ENCODE data around the gene MGMT. TPM values are rescaled to one million over a fixed set of nuclear protein-coding genes. Genes with fewer than 3 reads are reported as not detected.

Gene MGMT
- total RNA-seq, 1 donor from 2014 or later: 19.4 TPM

GRCh38 chr10:129758207-129759021, 291.4 kb downstream of the MGMT start:
- DNase-seq (ENCODE audit: low spot score): peak; percentile 7

GRCh38 chr10:129759214-129760002, 292.4 kb downstream of the MGMT start:
- peak; percentile 1 for DNase-seq (ENCODE audit: low spot score)

GRCh38 chr10:129760003-129760315, 292.9 kb downstream of the MGMT start:
- DNase-seq (ENCODE audit: low spot score): no peak

- no peak for DNase-seq (ENCODE audit: low spot score)
Observed at GRCh38 chr10:129760416-129760815, 293.4 kb downstream of the MGMT start.

GRCh38 chr10:129761197-129761972, 294.3 kb downstream of the MGMT start:
- no peak for DNase-seq (ENCODE audit: low spot score)

GRCh38 chr10:129761981-129762956, 295.2 kb downstream of the MGMT start:
- no peak for DNase-seq (ENCODE audit: low spot score)

GRCh38 chr10:129764011-129764900, 297.2 kb downstream of the MGMT start:
- no peak for DNase-seq (ENCODE audit: low spot score)

- no peak for DNase-seq (ENCODE audit: low spot score)
Observed at GRCh38 chr10:129764901-129765663, 298.0 kb downstream of the MGMT start.

GRCh38 chr10:129765664-129766550, 298.9 kb downstream of the MGMT start:
- no peak for DNase-seq (ENCODE audit: low spot score)

- no peak for DNase-seq (ENCODE audit: low spot score)
Observed at GRCh38 chr10:129766611-129767550, 299.8 kb downstream of the MGMT start.

- DNase-seq (ENCODE audit: low spot score): no peak
Observed at GRCh38 chr10:129767751-129768150, 300.7 kb downstream of the MGMT start.

- no peak for DNase-seq (ENCODE audit: low spot score)
Observed at GRCh38 chr10:129768437-129769355, 301.7 kb downstream of the MGMT start.

GRCh38 chr10:129769381-129770116, 302.5 kb downstream of the MGMT start:
- DNase-seq (ENCODE audit: low spot score): no peak

GRCh38 chr10:129770286-129770685, 303.2 kb downstream of the MGMT start:
- DNase-seq (ENCODE audit: low spot score): no peak

- DNase-seq (ENCODE audit: low spot score): no peak
Observed at GRCh38 chr10:129771024-129771423, 304.0 kb downstream of the MGMT start.
